HG03103 (cell line): ENCODE measurements around the gene UGT8.

Experiments
- ATAC-seq: cut with Tn5 transposase; IDR thresholded peaks from one replicate; pipeline ENCODE4 v1.9.1; 2021; ENCODE audit warnings: low read depth; ENCODE audit not compliant: unreplicated experiment

The UGT8 gene

GRCh38 chr4:114688059-114688458 is 89.5 kb downstream of the UGT8 start:
- no peak for ATAC-seq

GRCh38 chr4:114690571-114690970 is 92.0 kb downstream of the UGT8 start:
- ATAC-seq: no peak

DNA sequence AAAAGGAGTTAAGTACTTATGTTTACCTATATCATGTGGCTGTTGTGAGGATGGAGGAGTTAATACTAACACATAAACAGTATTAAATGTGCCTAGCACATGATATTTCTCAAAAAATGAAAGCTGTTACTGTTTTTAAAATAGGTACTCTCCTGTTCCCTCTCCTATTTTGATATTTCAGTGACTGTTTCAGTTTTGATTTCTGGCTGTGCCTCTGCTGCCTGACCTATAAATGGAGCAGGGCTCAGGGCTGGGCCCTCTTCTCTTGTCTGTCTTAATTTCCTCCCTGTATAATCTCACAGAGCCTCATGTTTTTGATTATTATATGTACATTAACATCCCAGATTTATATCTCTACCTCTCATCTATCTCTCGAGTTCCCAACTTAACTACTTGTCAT is 93.3 kb downstream of the UGT8 start:
- peak; percentile 84 for ATAC-seq

GRCh38 chr4:114692958-114693357 is 94.4 kb downstream of the UGT8 start:
- no peak for ATAC-seq

GRCh38 chr4:114694770-114695169 is 96.2 kb downstream of the UGT8 start:
- ATAC-seq: no peak

DNA sequence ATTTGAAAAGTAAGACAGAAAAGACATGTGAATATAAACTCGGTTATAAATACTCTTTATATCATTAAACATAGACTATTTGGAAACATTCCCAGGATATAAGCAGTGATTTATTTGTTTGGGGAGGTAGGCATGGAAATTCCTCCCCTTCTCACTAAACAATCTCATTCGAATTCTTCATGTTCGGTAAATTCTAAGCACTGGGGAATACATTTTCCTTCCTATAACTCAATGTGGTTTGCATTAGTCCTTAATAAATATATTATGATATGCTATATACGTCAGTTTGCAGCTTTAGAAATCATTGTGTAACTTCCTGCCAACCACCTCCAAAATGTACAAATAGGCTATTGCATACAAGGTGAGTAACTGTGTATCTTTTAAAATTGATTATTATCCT is 99.6 kb downstream of the UGT8 start:
- ATAC-seq: no peak

DNA sequence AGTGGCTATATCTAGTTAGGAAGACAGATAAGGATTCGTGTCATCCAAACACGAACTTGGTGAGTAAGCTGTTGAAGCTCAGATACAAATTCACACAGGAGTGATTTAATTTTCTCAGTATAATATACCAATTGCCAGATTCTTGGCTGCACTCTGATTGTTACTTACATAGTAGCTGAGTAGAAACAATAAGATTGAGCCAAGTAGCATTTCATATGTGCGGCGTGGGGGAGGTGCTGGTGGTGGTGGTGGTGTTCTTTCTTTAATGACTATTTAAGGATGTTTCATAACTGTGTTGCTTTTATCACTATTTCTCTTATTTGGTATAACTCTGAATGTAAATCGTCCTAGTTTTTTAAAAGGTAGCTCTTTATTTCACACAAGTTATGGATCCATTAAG is 102.9 kb downstream of the UGT8 start:
- ATAC-seq: no peak

GRCh38 chr4:114717432-114717831 is 118.8 kb downstream of the UGT8 start:
- ATAC-seq: no peak

DNA sequence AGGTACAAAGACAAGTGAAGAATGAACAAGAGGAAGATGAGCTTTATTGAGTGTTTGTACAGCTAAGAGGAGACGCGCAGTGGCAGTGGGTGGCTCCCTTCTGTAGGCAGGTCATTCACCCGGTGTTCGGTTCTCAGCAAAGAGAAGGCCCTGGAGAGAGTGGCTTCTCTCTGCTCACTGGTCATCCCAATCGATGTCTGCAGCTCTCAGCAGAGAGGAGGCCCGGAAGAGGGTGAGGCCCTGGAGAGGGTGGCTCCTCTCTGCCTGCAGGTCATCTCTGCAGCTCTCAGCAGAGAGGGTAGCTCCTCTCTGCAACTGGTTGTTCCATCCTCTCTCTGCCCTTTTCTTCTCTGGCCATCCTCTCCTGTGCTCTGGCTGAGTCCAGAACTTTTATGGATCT is 126.5 kb downstream of the UGT8 start:
- no peak for ATAC-seq

GRCh38 chr4:114727461-114727860 is 128.9 kb downstream of the UGT8 start:
- ATAC-seq: no peak
